ENCODE measurements around the gene WDR26. TPM values are rescaled to one million over a fixed set of nuclear protein-coding genes. Genes with fewer than 3 reads are reported as not detected.

Gene WDR26
- 59.9 and 69.7 TPM in 2 replicates for total RNA-seq

DNA sequence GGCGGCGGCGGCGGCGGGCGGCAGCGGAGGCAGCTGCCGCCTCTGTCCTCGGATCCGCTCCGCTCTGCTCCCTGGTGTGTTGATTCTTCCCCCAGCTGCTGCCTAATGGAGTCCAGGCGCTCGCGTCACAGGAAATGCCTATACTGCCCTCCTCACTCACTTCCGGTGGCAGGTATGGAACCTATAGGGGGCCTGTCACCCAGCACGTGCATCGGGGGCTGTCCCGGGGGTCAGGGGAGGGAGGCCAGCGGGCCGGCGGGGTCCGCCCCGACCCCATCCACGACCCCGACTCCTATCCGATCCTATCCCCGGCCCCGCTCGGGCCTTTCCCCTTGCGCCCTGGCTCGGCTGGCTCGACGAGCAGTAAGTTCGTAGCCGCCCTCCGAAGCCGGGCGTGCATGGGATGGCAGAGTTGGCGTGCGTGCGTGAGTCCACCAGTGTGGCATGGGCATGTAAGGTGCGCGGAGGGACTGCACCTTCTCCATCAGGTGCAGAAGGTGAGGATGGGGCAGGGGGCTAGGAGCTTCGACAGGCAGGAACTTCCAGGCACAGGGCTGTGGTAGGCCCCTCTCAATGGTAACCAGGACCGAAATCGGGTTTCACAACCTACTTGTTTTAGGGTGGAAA is at the start of gene WDR26:
Gene WDR26 (minus strand): TSS at position 107 of the 627 bp plus-strand sequence.

DNA sequence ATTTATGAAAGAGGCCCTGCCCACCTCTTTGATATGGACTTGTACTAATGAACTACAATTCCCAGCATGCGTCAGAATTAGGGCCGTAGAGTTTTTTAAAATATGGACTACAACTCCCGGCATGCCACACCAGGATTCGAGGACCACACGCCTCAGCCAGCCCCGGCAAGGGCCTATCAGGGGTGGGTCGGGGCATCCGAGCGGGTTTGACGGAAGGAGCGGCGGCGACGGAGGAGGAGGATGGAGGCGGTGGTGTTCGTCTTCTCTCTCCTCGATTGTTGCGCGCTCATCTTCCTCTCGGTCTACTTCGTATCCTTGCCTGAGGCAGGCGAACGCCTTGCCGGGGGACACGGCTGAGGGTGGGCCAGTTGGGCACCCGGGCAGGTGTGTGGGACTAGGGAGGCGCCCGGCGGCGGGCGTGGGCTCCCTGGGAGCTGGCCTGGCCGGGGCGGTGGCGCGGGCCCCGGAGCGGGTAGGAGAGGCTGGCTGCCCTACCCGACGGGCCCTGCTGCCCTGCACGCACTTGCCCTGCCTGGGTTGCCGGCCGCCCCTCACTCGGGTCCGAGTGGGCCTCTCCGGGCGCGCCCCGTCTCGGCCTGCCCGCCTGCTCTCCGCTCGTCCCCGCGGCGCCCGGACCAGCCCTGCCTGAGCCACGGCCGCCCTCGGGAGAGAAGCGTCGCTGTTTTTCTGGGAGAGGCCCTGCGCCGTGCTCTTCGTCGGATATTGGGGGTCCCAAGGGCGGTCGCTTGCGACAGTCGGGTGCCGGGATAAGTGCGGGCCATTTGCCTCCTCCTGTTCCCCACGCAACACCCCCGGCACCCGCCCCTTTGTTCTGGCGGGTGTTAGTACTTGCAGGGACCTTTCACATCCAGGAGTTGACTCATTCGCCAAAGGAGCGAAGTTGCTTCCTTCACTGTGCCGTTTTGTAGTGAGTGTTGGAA is 77.6 kb downstream of the WDR26 start, which contains the start of gene CNIH4:
Gene CNIH4 (plus strand): TSS at position 195 of the 941 bp plus-strand sequence. CDS start 46 bp downstream, at position 241.

Other genes with a start within 250 kb of the WDR26 start
- 20.1 and 23.2 TPM in 2 replicates for gene NVL, start 104.6 kb downstream of the WDR26 start, total RNA-seq
- 76.3 and 137 TPM in 2 replicates for gene CNIH4, start 77.9 kb downstream of the WDR26 start, total RNA-seq
- gene CNIH3, start 181.5 kb upstream of the WDR26 start, total RNA-seq: 25.0 and 28.2 TPM in 2 replicates

Measured in bronchial smooth muscle cell (primary cell).